Keratinocyte (primary cell): ENCODE results near the gene EXOC6B. TPM values are rescaled to one million over a fixed set of nuclear protein-coding genes. Genes with fewer than 3 reads are reported as not detected.

ENCODE experiments used
- DNase-seq: peaks from one replicate; pipeline ENCODE4 v3.0.0-alpha.2; 2011; ENCODE audit warnings: low read depth, missing footprints, low spot score
- FAIRE-seq: peaks from 2 replicates; lab custom pipeline; 2011; peaks lifted over from hg19 to GRCh38; lab: Jason Lieb, UNC
- H2AFZ ChIP-seq: 2 replicates; pipeline ENCODE4 v1.6.0; 2012; ENCODE audit warnings: low read length, control low read depth, inconsistent platforms; ENCODE audit not compliant: control insufficient read depth
- H3K27ac ChIP-seq: 2 replicates; pipeline ENCODE4 v1.5.1; 2011; ENCODE audit warnings: low read length; ENCODE audit not compliant: control insufficient read depth, insufficient read depth
- H3K27me3 ChIP-seq: 3 replicates; pipeline ENCODE4 v1.6.0; 2011; ENCODE audit warnings: low read length; ENCODE audit not compliant: control insufficient read depth, insufficient read depth; ENCODE audit errors: extremely low read depth
- H3K36me3 ChIP-seq, 2 experiments: 2 replicates in 1 of 2; 3 replicates in 1 of 2; pipeline ENCODE4 v1.5.1; 2011; ENCODE audit warnings: low read length in 2 of 2, mild to moderate bottlenecking in 1 of 2; ENCODE audit not compliant: control insufficient read depth in 2 of 2, insufficient read depth in 2 of 2; ENCODE audit errors: extremely low read depth in 1 of 2
- H3K4me1 ChIP-seq: 3 replicates; pipeline ENCODE4 v1.5.1; 2011; ENCODE audit warnings: low read length; ENCODE audit not compliant: control insufficient read depth, insufficient read depth; ENCODE audit errors: extremely low read depth
- H3K4me2 ChIP-seq: 3 replicates; pipeline ENCODE4 v1.6.0; 2011; ENCODE audit warnings: low read depth, low read length; ENCODE audit not compliant: control insufficient read depth, insufficient read depth; ENCODE audit errors: extremely low read depth
- H3K4me3 ChIP-seq, 3 experiments: fragments of 200-600 bp in 1 of 3; sonication (generic) in 1 of 3; 2 replicates in 2 of 3; 3 replicates in 1 of 3; pipeline ENCODE4 v1.5.1; 2011 to 2016; ENCODE audit warnings: low read length in 3 of 3, mild to moderate bottlenecking in 3 of 3, control low read depth in 2 of 3, inconsistent platforms in 1 of 3, low read depth in 1 of 3, mixed read lengths in 1 of 3, mixed run types in 1 of 3, moderate library complexity in 1 of 3; ENCODE audit not compliant: control insufficient read depth in 2 of 3, insufficient read depth in 2 of 3; ENCODE audit errors: extremely low read depth in 1 of 3
- H3K79me2 ChIP-seq: 2 replicates; pipeline ENCODE4 v1.6.0; 2012; ENCODE audit warnings: low read length; ENCODE audit not compliant: control insufficient read depth, insufficient read depth
- H3K9ac ChIP-seq: 3 replicates; pipeline ENCODE4 v1.6.0; 2011; ENCODE audit warnings: low read length; ENCODE audit not compliant: control insufficient read depth, insufficient read depth; ENCODE audit errors: extremely low read depth
- H3K9me1 ChIP-seq: 3 replicates; pipeline ENCODE4 v1.6.0; 2011; ENCODE audit warnings: low read length; ENCODE audit not compliant: control insufficient read depth, insufficient read depth; ENCODE audit errors: extremely low read depth
- H3K9me3 ChIP-seq: 2 replicates; pipeline ENCODE4 v1.5.1; 2012; ENCODE audit warnings: low read depth, low read length; ENCODE audit not compliant: control insufficient read depth
- H4K20me1 ChIP-seq: 3 replicates; pipeline ENCODE4 v1.6.0; 2011; ENCODE audit warnings: low read length; ENCODE audit not compliant: control insufficient read depth, insufficient read depth; ENCODE audit errors: extremely low read depth
- EZH2 ChIP-seq: IDR thresholded peaks from one replicate; pipeline ENCODE4 v1.6.1; 2012; ENCODE audit warnings: inconsistent platforms, mild to moderate bottlenecking, low read length, moderate library complexity
- dilution Hi-C: fragments of 300-500 bp; cut with MboI; formaldehyde crosslinking; loops from one replicate; pipeline ENCODE4 v1.7.0; 2020; ENCODE audit warnings: low sequenced_read_pairs; ENCODE audit not compliant: extremely low pct_ligation_motif_present
- polyA plus RNA-seq, 5 experiments: library from polyadenylated mRNA; depleted of rRNA in 3 of 5; stranded (reverse) in 3 of 5; stranded (forward) in 1 of 5; unstranded in 1 of 5; fragments of >200 nt; gene quantifications; 1 replicate in 1 of 5; 2 replicates in 3 of 5; 3 replicates in 1 of 5; pipeline versions ENCODE4 v1.2.1 to v1.2.3, GENCODE V29; 2011 to 2012; ENCODE audit warnings: missing spikeins in 2 of 5, low read depth in 1 of 5, low replicate concordance in 1 of 5
- TF ChIP-seq, protein P1 (sequence below), 3 experiments: IDR thresholded peaks in 1 of 3; conservative IDR thresholded peaks in 1 of 3; optimal IDR thresholded peaks in 1 of 3; 2 replicates in 2 of 3; 3 replicates in 1 of 3; pipeline versions ENCODE3 to v1.5.1; 2011; ENCODE audit warnings: low read length in 3 of 3, mild to moderate bottlenecking in 3 of 3, moderate library complexity in 2 of 3, control low read depth in 1 of 3, inconsistent platforms in 1 of 3; ENCODE audit not compliant: insufficient read depth in 2 of 3; ENCODE audit errors: extremely low read depth in 1 of 3

The EXOC6B gene
- polyA plus RNA-seq, 1 donor (not counting 4 experiments of a cell fraction or from before 2014, with no cell fraction given), result 37.3 TPM

DNA sequence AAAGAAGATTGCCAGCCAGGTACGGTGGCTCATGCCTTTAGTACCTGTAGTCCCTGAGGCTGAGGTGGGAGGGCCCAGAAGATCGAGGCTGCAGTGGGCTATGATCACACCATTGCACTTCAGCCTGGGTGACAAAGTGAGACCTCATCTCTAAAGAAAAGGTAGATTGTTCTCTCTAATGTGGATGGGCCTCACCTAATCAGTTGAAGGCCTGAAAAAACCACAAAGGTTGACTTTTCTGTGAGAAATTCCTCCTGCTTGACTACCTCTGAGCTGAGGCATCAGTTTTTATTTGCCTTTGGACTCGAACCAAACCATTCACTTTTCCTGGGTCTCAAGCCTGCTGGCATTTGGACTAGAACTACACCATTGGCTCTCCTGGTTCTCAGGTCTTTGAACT is 536.1 kb downstream of the EXOC6B start:
- no peaks in the 10 kb centered on the region for H3K36me3 ChIP-seq
- H3K27me3 ChIP-seq, result no peaks in the 10 kb centered on the region
- H3K4me3 ChIP-seq, result no peak overlapping the region
- dilution Hi-C loops, result no loop called here
- no peaks in the 10 kb centered on the region for H4K20me1 ChIP-seq
- no peak for TF ChIP-seq EZH2
- TF ChIP-seq, protein P1, sequence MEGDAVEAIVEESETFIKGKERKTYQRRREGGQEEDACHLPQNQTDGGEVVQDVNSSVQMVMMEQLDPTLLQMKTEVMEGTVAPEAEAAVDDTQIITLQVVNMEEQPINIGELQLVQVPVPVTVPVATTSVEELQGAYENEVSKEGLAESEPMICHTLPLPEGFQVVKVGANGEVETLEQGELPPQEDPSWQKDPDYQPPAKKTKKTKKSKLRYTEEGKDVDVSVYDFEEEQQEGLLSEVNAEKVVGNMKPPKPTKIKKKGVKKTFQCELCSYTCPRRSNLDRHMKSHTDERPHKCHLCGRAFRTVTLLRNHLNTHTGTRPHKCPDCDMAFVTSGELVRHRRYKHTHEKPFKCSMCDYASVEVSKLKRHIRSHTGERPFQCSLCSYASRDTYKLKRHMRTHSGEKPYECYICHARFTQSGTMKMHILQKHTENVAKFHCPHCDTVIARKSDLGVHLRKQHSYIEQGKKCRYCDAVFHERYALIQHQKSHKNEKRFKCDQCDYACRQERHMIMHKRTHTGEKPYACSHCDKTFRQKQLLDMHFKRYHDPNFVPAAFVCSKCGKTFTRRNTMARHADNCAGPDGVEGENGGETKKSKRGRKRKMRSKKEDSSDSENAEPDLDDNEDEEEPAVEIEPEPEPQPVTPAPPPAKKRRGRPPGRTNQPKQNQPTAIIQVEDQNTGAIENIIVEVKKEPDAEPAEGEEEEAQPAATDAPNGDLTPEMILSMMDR (optimal IDR thresholded peaks at IDR 0.05 in 1 of 3, IDR thresholded peaks at IDR 0.05 in 1 of 3, conservative IDR thresholded peaks at IDR 0.05 in 1 of 3; ENCODE audit: extremely low read depth in 1 of 3, insufficient read depth in 2 of 3, low read length in 3 of 3), result no peak
- no peaks in the 10 kb centered on the region for H3K9me3 ChIP-seq
- H3K4me2 ChIP-seq, result no peak overlapping the region
- FAIRE-seq, result no peak
- no peak for DNase-seq
- no peak overlapping the region for H3K27ac ChIP-seq
- H3K9ac ChIP-seq, result no peak overlapping the region
- H3K4me1 ChIP-seq, result no peaks in the 10 kb centered on the region
- H2AFZ ChIP-seq, result no peak overlapping the region
- H3K9me1 ChIP-seq, result no peaks in the 10 kb centered on the region
- H3K79me2 ChIP-seq, result no peaks in the 10 kb centered on the region

DNA sequence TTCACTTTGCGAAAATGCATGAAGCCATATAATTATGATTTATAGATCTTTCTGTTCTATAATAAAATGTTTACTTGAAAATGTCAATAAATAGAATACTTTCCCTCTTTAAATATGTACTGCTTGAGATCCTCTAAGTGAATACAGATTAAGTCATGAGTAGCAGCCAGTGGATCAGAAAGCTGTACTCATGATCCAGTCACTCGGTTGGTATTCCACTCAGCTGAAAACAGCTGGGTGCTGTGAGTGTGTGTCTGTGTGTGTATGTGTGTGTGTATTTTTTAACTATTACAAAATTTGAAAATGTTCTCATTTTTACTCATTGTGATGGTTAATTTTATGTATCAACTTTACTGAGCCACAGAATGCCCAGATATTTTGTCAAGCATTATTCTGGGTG is 536.5 kb downstream of the EXOC6B start:
- FAIRE-seq (no peak), DNase-seq (no peak)
- H3K4me2 ChIP-seq, result no peak overlapping the region
- TF ChIP-seq, protein P1 (optimal IDR thresholded peaks at IDR 0.05 in 1 of 3, IDR thresholded peaks at IDR 0.05 in 1 of 3, conservative IDR thresholded peaks at IDR 0.05 in 1 of 3; ENCODE audit: extremely low read depth in 1 of 3, insufficient read depth in 2 of 3, low read length in 3 of 3), result no peak
- no peak for TF ChIP-seq EZH2
- dilution Hi-C loops, result no loop called here
- no peak overlapping the region for H3K27ac ChIP-seq
- no peak overlapping the region for H2AFZ ChIP-seq
- H3K9me1 ChIP-seq, result no peaks in the 10 kb centered on the region
- no peaks in the 10 kb centered on the region for H3K79me2 ChIP-seq
- H3K9ac ChIP-seq, result no peak overlapping the region
- no peaks in the 10 kb centered on the region for H4K20me1 ChIP-seq
- no peaks in the 10 kb centered on the region for H3K27me3 ChIP-seq
- no peaks in the 10 kb centered on the region for H3K36me3 ChIP-seq
- no peak overlapping the region for H3K4me3 ChIP-seq
- no peaks in the 10 kb centered on the region for H3K4me1 ChIP-seq
- H3K9me3 ChIP-seq, result no peaks in the 10 kb centered on the region
